Epithelial cell of prostate (primary cell): ENCODE results near the gene DHRSX.
"Not testable (repeated sequence)": the region's sequence is repeated elsewhere in the genome, so short reads cannot be mapped to it uniquely, and the experiment has no call there.

Experiments
- DNase-seq: peaks from one replicate; pipeline ENCODE4 v3.0.0-alpha.2; 2011; ENCODE audit warnings: low read depth, low spot score
- H3K27ac ChIP-seq: fragments of 450-650 bp; 2 replicates; pipeline ENCODE4 v1.5.1; 2017; ENCODE audit warnings: mild to moderate bottlenecking

The DHRSX gene

GRCh38 chrX:2332252-2332651 lies 168.5 kb downstream of the DHRSX start:
- no peak for DNase-seq
- H3K27ac ChIP-seq, result no peak overlapping the region

- H3K27ac ChIP-seq, result no peak overlapping the region
- no peak for DNase-seq
These were observed 169.9 kb downstream of the DHRSX start for GRCh38 chrX:2330910-2331309.

GRCh38 chrX:2330487-2330886 lies 170.3 kb downstream of the DHRSX start:
- no peak overlapping the region for H3K27ac ChIP-seq
- DNase-seq, result no peak

- no peak for DNase-seq
- no peak overlapping the region for H3K27ac ChIP-seq
These were observed 173.4 kb downstream of the DHRSX start for GRCh38 chrX:2327423-2327822.

GRCh38 chrX:2325076-2325784 lies 175.5 kb downstream of the DHRSX start:
- DNase-seq, result no peak

GRCh38 chrX:2324151-2324550 lies 176.6 kb downstream of the DHRSX start:
- no peak overlapping the region for H3K27ac ChIP-seq
- DNase-seq, result no peak

More at GRCh38 chrX:2325076-2325784, 175.5 kb downstream of the DHRSX start:
- no peak overlapping the region for H3K27ac ChIP-seq

GRCh38 chrX:2321411-2321810 lies 179.4 kb downstream of the DHRSX start:
- DNase-seq, result no peak
- no peak overlapping the region for H3K27ac ChIP-seq

GRCh38 chrX:2320580-2321327 lies 180.0 kb downstream of the DHRSX start:
- no peak for DNase-seq

GRCh38 chrX:2320089-2320488 lies 180.7 kb downstream of the DHRSX start:
- no peak overlapping the region for H3K27ac ChIP-seq
- no peak for DNase-seq

More at GRCh38 chrX:2320580-2321327, 180.0 kb downstream of the DHRSX start:
- H3K27ac ChIP-seq, result no peak overlapping the region

- H3K27ac ChIP-seq, result no peak overlapping the region
- no peak for DNase-seq
These were observed 182.4 kb downstream of the DHRSX start for GRCh38 chrX:2318371-2318770.

GRCh38 chrX:2317527-2318055 lies 183.2 kb downstream of the DHRSX start:
- H3K27ac ChIP-seq, result no peak overlapping the region
- DNase-seq, result no peak

- H3K27ac ChIP-seq, result no peak overlapping the region
- DNase-seq, result no peak
These were observed 184.2 kb downstream of the DHRSX start for GRCh38 chrX:2316534-2316933.

- DNase-seq, result no peak
These were observed 185.3 kb downstream of the DHRSX start for GRCh38 chrX:2315434-2315833.

GRCh38 chrX:2314831-2315365 lies 185.9 kb downstream of the DHRSX start:
- DNase-seq, result no peak
- H3K27ac ChIP-seq, result no peak overlapping the region

More at GRCh38 chrX:2315434-2315833, 185.3 kb downstream of the DHRSX start:
- no peak overlapping the region for H3K27ac ChIP-seq

GRCh38 chrX:2313864-2314640 lies 186.7 kb downstream of the DHRSX start:
- DNase-seq, result no peak
- H3K27ac ChIP-seq, result no peak overlapping the region

- not testable (repeated sequence) for DNase-seq
These were observed 188.7 kb downstream of the DHRSX start for GRCh38 chrX:2312061-2312591.

GRCh38 chrX:2311501-2311900 lies 189.3 kb downstream of the DHRSX start:
- H3K27ac ChIP-seq, result no peak overlapping the region
- DNase-seq, result no peak

More at GRCh38 chrX:2312061-2312591, 188.7 kb downstream of the DHRSX start:
- not testable (repeated sequence) for H3K27ac ChIP-seq

- H3K27ac ChIP-seq, result no peak overlapping the region
- no peak for DNase-seq
These were observed 198.9 kb downstream of the DHRSX start for GRCh38 chrX:2301901-2302300.

GRCh38 chrX:2299871-2300270 lies 200.9 kb downstream of the DHRSX start:
- H3K27ac ChIP-seq, result no peak overlapping the region
- DNase-seq, result no peak

- no peak for DNase-seq
- H3K27ac ChIP-seq, result no peak overlapping the region
These were observed 214.0 kb downstream of the DHRSX start for GRCh38 chrX:2286731-2287130.
